Pancreas (tissue), 10 donors: Measurements from ENCODE around the gene C4orf33. TPM values are rescaled to one million over a fixed set of nuclear protein-coding genes. Genes with fewer than 3 reads are reported as not detected.

Source experiments
- ATAC-seq, 4 donors: fragments of 200-7000 bp; cut with Tn5 transposase; one replicate each; pipeline versions ENCODE4 v1.8.0 to v1.9.1; 2020; ENCODE audit warnings: mild to moderate bottlenecking in 4 of 4, moderate library complexity in 4 of 4
- DNase-seq, 6 donors: peaks; one replicate each; pipeline ENCODE4 v3.0.0-alpha.2; 2020
- FAIRE-seq: peaks from 2 replicates; lab custom pipeline; 2012; peaks lifted over from hg19 to GRCh38; lab: Jason Lieb, UNC
- H3K27ac ChIP-seq, 4 donors: fragments of 200-600 bp; sonication (generic); 1 replicate in 3 of 4; 2 replicates in 1 of 4; pipeline versions ENCODE4 v1.5.0 to v1.8.0; 2020
- H3K27me3 ChIP-seq, 4 donors: fragments of 200-600 bp; one replicate each; pipeline ENCODE4 v1.8.0; 2021
- H3K36me3 ChIP-seq, 3 donors: fragments of 200-600 bp; sonication (generic) in 1 of 3; one replicate each; pipeline versions ENCODE4 v1.5.0 to v1.8.0; 2020 to 2021
- H3K4me1 ChIP-seq, 3 donors: fragments of 200-600 bp; one replicate each; pipeline ENCODE4 v1.8.0; 2021
- H3K4me3 ChIP-seq, 4 donors: fragments of 200-600 bp; sonication (generic) in 2 of 4; one replicate each; pipeline versions ENCODE4 v1.5.0 to v1.8.0; 2020 to 2021
- H3K9me3 ChIP-seq, 4 donors: fragments of 200-600 bp; one replicate each; pipeline ENCODE4 v1.8.0; 2021
- WGBS, 2 donors: extraction: QIAGEN DNeasy Blood & Tissue Kit; methylation state at CpG; one replicate each; pipeline ENCODE4 v1.1.7; 2013; 5-methylcytosine and 5-hydroxymethylcytosine counted together
- intact Hi-C, 3 donors: fragments of 100-400 bp; cut with DNase I; formaldehyde crosslinking; loops; one replicate each; pipeline versions ENCODE4 v1.11.1 to v1.14.2; 2022
- polyA plus RNA-seq, 2 donors: library from polyadenylated mRNA; stranded (reverse); fragments of 200-250 nt; gene quantifications; one replicate each; pipeline ENCODE4 v1.2.3, GENCODE V29; 2013
- total RNA-seq, 6 donors: library from RNA; stranded (reverse); fragmentation: NEBNext Ultra II Directional in 4 of 6; extraction: Animal tissue kit (Norgen Biotek cat#: 25700) in 4 of 6; gene quantifications; one replicate each; pipeline versions ENCODE4 v1.2.1 to v1.2.4, GENCODE V29; 2021 to 2023
- TF ChIP-seq, protein P1 (sequence below), 4 donors: fragments of 200-600 bp; sonication (generic) in 3 of 4; IDR thresholded peaks; one replicate each; pipeline versions ENCODE4 v1.5.0 to v1.8.0; 2021; ENCODE audit warnings: antibody characterized with exemption in 4 of 4
- donor health status: healthy with polysubstance abuse.
- donor health status: DM: no; HTN: no; CAD: no; lungs with moderate emphysema.
- donor health status: DM: no; HTN: no; CAD: no.
- donor health status: control.
- donor health status: control.
- donor health status: Bipolar disorder and iron deficiency.
- donor health status: DM: yes; HTN: yes; CAD: no.
- donor health status: DM: no; HTN: no; CAD: no.
- donor health status: DM: no; HTN: no; CAD: no.
- donor health status: DM: yes; HTN: yes; CAD: no.

Gene C4orf33
- total and polyA plus RNA-seq, 8 donors: 5.5 to 11.1 (median 7.6) TPM

DNA sequence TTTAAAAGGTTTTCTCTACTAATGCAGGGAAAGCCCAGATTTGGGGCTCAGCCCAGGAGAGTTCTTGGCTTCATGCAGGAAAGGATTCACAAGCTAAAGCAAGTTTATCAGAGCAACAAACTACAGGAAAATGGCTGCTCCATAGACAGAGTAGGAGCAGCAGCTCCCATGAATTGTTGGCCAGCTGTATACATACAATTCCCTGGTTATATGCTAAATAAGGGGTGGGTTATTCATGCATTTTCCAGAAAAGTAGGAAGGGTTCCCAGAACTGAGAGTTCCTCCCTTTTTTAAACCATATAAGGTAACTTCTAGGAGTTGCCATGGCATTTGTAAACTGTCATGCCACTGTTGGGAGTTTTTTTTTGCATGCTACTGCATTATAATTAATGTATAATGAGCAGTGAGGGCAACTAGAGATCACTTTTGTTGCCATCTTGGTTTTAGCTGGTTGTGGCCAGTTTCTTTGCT is 2.6 kb downstream of the C4orf33 start:
- DNase-seq: no peak
- TF ChIP-seq, protein P1, sequence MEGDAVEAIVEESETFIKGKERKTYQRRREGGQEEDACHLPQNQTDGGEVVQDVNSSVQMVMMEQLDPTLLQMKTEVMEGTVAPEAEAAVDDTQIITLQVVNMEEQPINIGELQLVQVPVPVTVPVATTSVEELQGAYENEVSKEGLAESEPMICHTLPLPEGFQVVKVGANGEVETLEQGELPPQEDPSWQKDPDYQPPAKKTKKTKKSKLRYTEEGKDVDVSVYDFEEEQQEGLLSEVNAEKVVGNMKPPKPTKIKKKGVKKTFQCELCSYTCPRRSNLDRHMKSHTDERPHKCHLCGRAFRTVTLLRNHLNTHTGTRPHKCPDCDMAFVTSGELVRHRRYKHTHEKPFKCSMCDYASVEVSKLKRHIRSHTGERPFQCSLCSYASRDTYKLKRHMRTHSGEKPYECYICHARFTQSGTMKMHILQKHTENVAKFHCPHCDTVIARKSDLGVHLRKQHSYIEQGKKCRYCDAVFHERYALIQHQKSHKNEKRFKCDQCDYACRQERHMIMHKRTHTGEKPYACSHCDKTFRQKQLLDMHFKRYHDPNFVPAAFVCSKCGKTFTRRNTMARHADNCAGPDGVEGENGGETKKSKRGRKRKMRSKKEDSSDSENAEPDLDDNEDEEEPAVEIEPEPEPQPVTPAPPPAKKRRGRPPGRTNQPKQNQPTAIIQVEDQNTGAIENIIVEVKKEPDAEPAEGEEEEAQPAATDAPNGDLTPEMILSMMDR (IDR thresholded peaks at IDR 0.05): no peak
- intact Hi-C loops: no loop called here
- Histone ChIP-seq H3K9me3 (no peaks in the 10 kb centered on the region), H3K4me3 (no peak overlapping the region), H3K4me1 (peaks cover 2 to 20% (median 17%) of the 10 kb centered on the region in 3 donors), H3K27ac (no peak overlapping the region), H3K36me3 (no peaks in the 10 kb centered on the region), H3K27me3 (no peaks in the 10 kb centered on the region)
- FAIRE-seq: no peak
- no peak for ATAC-seq

DNA sequence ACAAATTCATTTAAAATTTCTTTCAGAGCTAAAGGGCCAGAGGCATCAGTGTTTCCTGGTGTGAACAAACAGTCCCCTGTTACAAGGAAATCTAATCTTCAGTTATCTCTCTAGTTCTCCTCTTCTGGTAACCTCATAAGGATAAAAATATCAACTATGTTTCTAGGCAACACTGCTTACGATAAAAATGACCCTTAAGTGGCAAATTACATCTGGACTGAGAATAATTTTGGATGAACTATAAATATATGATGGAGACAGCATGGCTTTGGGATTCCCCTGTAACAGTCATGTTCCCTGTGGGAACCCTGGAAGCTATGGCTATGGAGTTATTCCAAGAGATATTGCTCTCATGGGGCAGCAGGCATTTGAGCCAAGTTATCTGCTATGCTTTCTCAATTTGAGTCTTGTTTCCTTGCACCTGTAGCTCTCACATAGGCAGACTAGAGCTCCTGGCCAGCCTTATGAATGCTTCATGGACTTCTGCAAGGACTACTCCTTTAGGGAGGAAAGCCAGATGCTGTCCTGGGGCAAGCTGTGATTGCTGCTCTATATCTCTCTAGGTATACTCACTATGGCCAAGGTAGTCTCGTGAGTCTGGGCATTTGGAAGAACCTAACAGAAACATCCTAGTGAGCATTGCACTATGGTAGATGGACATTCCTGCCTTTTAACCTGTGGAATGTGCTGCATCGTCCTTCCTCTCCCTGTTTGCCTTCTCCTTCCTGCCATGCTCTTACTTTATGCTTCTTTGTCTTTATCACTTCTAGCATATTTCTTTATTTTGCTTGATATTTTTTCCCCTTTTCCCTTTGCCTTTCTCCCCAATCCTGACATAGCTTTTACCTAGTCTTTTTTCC is 14.2 kb downstream of the C4orf33 start:
- DNase-seq (peak in 1 of 6 donors; percentile 27), ATAC-seq (peak; percentile 33 to 77 (median 66)), FAIRE-seq (no peak)
- 48 to 53% methylated on average over 3 of the region's 3 CpGs for WGBS, 2 donors
- H3K36me3 ChIP-seq: no peaks in the 10 kb centered on the region
- no peak overlapping the region for H3K4me3 ChIP-seq
- H3K27me3 ChIP-seq: no peaks in the 10 kb centered on the region
- H3K4me1 ChIP-seq: peaks cover 7 to 13% (median 11%) of the 10 kb centered on the region in 3 donors
- TF ChIP-seq, protein P1 (IDR thresholded peaks at IDR 0.05): no peak
- H3K27ac ChIP-seq: peak overlapping the region in 1 of 4 donors; percentile 30
- no peaks in the 10 kb centered on the region for H3K9me3 ChIP-seq
- intact Hi-C loops: no loop called here

DNA sequence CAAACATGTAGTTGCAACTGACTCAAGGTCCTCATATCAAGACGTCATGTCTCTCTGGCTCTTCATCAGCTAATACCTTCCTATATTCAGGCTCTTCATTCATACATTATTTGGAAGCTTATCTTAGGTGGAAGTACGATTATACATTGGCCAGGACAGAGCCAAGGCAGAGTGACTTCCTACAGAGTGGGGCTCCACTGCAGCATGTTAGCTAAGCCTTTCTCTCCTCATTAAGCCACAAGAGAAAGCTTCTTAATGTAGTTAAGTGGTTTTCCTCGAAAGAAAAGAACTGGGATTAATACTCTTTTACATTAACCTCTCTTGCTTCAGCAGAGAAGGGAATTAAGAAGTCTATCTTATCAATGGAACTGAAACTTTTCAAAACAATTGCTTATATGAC is 15.0 kb downstream of the C4orf33 start:
- 56 to 67% methylated on average over 3 of the region's 3 CpGs for WGBS, 2 donors
- no peak overlapping the region for H3K4me3 ChIP-seq
- H3K36me3 ChIP-seq: no peaks in the 10 kb centered on the region
- TF ChIP-seq, protein P1 (IDR thresholded peaks at IDR 0.05): no peak
- intact Hi-C loops: no loop called here
- ATAC-seq (no peak), DNase-seq (no peak), FAIRE-seq (no peak)
- H3K9me3 ChIP-seq: no peaks in the 10 kb centered on the region
- peaks cover 7 to 13% (median 11%) of the 10 kb centered on the region in 3 donors for H3K4me1 ChIP-seq
- no peaks in the 10 kb centered on the region for H3K27me3 ChIP-seq
- no peak overlapping the region for H3K27ac ChIP-seq

DNA sequence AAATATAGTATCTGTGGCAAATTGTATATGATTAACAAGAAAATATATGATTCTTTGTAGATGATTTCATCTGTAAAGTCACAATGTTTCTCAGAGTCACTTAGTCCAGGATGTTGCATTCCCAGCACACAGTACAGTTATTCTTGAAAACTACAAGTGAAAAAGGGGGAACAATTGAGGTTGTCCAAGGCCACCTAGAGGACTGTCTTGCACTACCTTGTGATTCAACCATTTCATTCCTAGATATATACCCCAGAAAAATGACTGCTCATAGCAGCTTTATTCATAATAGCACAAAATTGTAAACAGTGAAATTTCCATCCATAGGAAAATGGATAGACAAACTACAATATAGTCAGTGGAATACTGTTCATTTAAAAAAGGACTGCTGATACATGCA is 16.0 kb downstream of the C4orf33 start:
- FAIRE-seq (no peak), ATAC-seq (no peak), DNase-seq (no peak)
- TF ChIP-seq, protein P1 (IDR thresholded peaks at IDR 0.05): no peak
- no peaks in the 10 kb centered on the region for H3K36me3 ChIP-seq
- H3K9me3 ChIP-seq: no peaks in the 10 kb centered on the region
- peaks cover 7 to 13% (median 11%) of the 10 kb centered on the region in 3 donors for H3K4me1 ChIP-seq
- H3K4me3 ChIP-seq: no peak overlapping the region
- no peak overlapping the region for H3K27ac ChIP-seq
- no peaks in the 10 kb centered on the region for H3K27me3 ChIP-seq
- intact Hi-C loops: no loop called here

DNA sequence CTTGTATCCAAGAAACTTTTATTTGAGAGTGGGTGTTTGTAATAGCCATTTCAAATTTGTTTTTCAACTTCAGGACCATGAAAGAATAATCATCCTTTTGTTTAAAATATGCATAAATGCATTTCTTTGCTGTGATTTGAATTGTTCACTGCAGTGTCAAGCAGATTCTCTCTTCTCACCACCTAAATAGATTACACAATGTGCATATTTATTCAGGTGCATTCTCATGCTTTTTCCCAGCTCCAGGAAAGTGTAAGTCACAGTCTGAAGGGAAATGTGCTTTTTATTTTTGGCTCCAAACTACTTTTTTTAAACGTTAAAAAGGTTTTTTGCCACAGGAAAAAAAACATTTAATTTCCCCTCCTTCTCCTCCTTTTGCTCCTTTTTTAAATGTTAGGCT is 17.5 kb downstream of the C4orf33 start:
- Histone ChIP-seq H3K4me3 (no peak overlapping the region), H3K4me1 (peaks cover 7 to 13% (median 11%) of the 10 kb centered on the region in 3 donors), H3K9me3 (no peaks in the 10 kb centered on the region), H3K36me3 (no peaks in the 10 kb centered on the region), H3K27ac (peak overlapping the region; percentile 19 to 66 (median 42)), H3K27me3 (no peaks in the 10 kb centered on the region)
- DNase-seq (no peak), ATAC-seq (peak; percentile 85 to 93 (median 88)), FAIRE-seq (no peak)
- intact Hi-C loops: no loop called here
- WGBS, 2 donors: 11 to 14% methylated on average over 1 of the region's 1 CpG
- TF ChIP-seq, protein P1 (IDR thresholded peaks at IDR 0.05): no peak
